CD4-positive, CD25-positive, alpha-beta regulatory T cell (primary cell): ENCODE results near the gene CDC42EP1. TPM values are rescaled to one million over a fixed set of nuclear protein-coding genes. Genes with fewer than 3 reads are reported as not detected.

ENCODE experiments used
- ATAC-seq, 2 donors: fragments of 150-1000 bp; cut with Tn5 transposase; one replicate each; pipeline ENCODE4 v1.10.0; 2021; ENCODE audit warnings: low read depth in 2 of 2, moderate number of reproducible peaks in 2 of 2, moderate library complexity in 1 of 2
- DNase-seq, 3 donors: peaks; one replicate each; pipeline versions ENCODE4 v3.0.0 to v3.0.0-alpha.2; 2012 to 2022; ENCODE audit warnings: mixed read lengths in 1 of 3
- H3K27ac ChIP-seq: one replicate; pipeline ENCODE4 v1.7.0; 2013; ENCODE audit warnings: mild to moderate bottlenecking, low read length; ENCODE audit not compliant: insufficient read depth, poor library complexity, severe bottlenecking
- H3K27me3 ChIP-seq: one replicate; pipeline ENCODE4 v1.7.0; 2013; ENCODE audit warnings: low read length; ENCODE audit not compliant: control insufficient read depth, insufficient read depth
- H3K36me3 ChIP-seq: one replicate; pipeline ENCODE4 v1.7.0; 2013; ENCODE audit warnings: mild to moderate bottlenecking, low read length, moderate library complexity; ENCODE audit not compliant: control insufficient read depth, insufficient read depth
- H3K4me1 ChIP-seq: 2 replicates; pipeline ENCODE4 v1.7.0; 2013; ENCODE audit warnings: mild to moderate bottlenecking, low read length; ENCODE audit not compliant: insufficient read depth, control insufficient read depth, poor library complexity, severe bottlenecking
- H3K4me3 ChIP-seq: one replicate; pipeline ENCODE4 v1.7.0; 2013; ENCODE audit warnings: low read depth, mild to moderate bottlenecking, low read length, moderate library complexity
- H3K9me3 ChIP-seq, 2 experiments: 1 replicate in 1 of 2; 2 replicates in 1 of 2; pipeline ENCODE4 v1.7.0; 2013; ENCODE audit warnings: low read length in 2 of 2, mild to moderate bottlenecking in 1 of 2, moderate library complexity in 1 of 2; ENCODE audit not compliant: control insufficient read depth in 2 of 2
- H3K27ac Mint-ChIP-seq, 3 donors: one replicate each; pipeline ENCODE4 v1.8.0; 2020 to 2022; ENCODE audit warnings: mild to moderate bottlenecking in 3 of 3, mixed read lengths in 3 of 3, moderate library complexity in 2 of 3
- H3K27me3 Mint-ChIP-seq: one replicate; pipeline ENCODE4 v1.8.0; 2022; ENCODE audit warnings: mild to moderate bottlenecking, mixed read lengths
- H3K36me3 Mint-ChIP-seq: one replicate; pipeline ENCODE4 v1.8.0; 2020; ENCODE audit warnings: mixed read lengths
- H3K4me1 Mint-ChIP-seq, 4 donors: one replicate each; pipeline ENCODE4 v1.8.0; 2020 to 2022; ENCODE audit warnings: mixed read lengths in 4 of 4, mild to moderate bottlenecking in 1 of 4
- H3K4me3 Mint-ChIP-seq, 4 donors: one replicate each; pipeline ENCODE4 v1.8.0; 2020 to 2022; ENCODE audit warnings: mild to moderate bottlenecking in 4 of 4, mixed read lengths in 4 of 4, moderate library complexity in 3 of 4
- H3K9me3 Mint-ChIP-seq, 7 donors: one replicate each; pipeline ENCODE4 v1.8.0; 2020 to 2022; ENCODE audit warnings: mixed read lengths in 7 of 7, mild to moderate bottlenecking in 3 of 7, moderate library complexity in 2 of 7
- polyA plus RNA-seq, 4 donors: library from polyadenylated mRNA; unstranded; fragments of 300-500 nt; fragmentation: Illumina TruSeq; gene quantifications; one replicate each; pipeline ENCODE4 v1.2.3, GENCODE V29; 2021
- total RNA-seq: library from RNA; stranded (reverse); gene quantifications from one replicate; pipeline ENCODE4 v1.2.3, GENCODE V29; 2022

Gene CDC42EP1
- total RNA-seq: not detected
- polyA plus RNA-seq: not detected

GRCh38 chr22:37559901-37560607 lies at the start of gene CDC42EP1:
CDC42EP1 (plus strand) TSS chr22:37560480; CDS start chr22:37566350, 5,870 bp downstream.
- Mint-ChIP-seq H3K36me3 (no peaks in the 10 kb centered on the region), H3K9me3 (no peaks in the 10 kb centered on the region), H3K4me1 (peaks cover 0 to 37% (median 11%) of the 10 kb centered on the region in 4 donors), H3K27me3 (peaks cover 82% of the 10 kb centered on the region), H3K27ac (no peak within 1 kb of the TSS), H3K4me3 (peak within 1 kb of the TSS; percentile 61 to 83 (median 77))
- Histone ChIP-seq H3K36me3 (no peaks in the 10 kb centered on the region), H3K9me3 (no peaks in the 10 kb centered on the region), H3K4me1 (peaks cover 18% of the 10 kb centered on the region), H3K27me3 (peaks cover 17% of the 10 kb centered on the region), H3K4me3 (no peak within 1 kb of the TSS), H3K27ac (no peak within 1 kb of the TSS)
- ATAC-seq (peak in 1 of 2 donors; percentile 3), DNase-seq (no peak)

DNA sequence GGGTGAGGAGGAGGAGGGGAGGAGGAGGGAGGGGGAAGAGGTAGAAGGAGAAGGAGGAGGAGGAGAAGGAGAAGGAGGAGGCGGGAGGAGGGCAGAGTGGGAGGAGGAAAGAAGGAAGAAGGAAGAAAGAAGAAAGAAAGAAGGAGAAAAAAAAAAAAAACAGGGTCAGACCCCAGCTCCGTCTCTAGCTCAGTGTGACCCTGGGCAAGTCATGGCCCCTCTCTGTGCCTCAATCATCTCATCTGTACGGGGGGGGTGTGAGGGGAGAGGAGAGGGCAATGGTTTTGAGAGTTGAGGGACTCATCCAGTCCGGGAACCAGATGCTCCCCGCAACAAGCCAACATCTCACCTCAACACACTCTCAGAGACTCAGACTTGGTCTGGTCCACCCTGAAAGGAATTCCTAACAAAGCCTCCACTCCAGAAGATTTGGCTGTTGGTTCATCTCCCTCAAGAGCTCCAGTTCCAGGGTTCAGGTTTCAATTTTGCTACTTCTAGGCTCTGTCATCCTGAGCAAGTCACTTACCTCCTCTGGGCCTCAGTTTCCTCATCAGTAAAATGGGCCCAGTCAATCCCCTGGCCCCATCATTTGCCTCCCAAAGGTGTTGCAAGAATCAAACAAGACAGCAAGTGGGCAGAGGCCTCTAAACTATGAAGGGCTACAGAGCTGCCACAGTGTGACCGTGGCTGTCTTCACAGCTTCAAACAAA lies 48.7 kb upstream of the CDC42EP1 start:
- Histone ChIP-seq H3K27ac (no peak overlapping the region), H3K27me3 (no peaks in the 10 kb centered on the region), H3K4me3 (no peak overlapping the region), H3K9me3 (no peaks in the 10 kb centered on the region), H3K36me3 (no peaks in the 10 kb centered on the region), H3K4me1 (no peaks in the 10 kb centered on the region)
- ATAC-seq (no peak), DNase-seq (no peak)
- Mint-ChIP-seq H3K36me3 (no peaks in the 10 kb centered on the region), H3K27ac (no peak overlapping the region), H3K9me3 (no peaks in the 10 kb centered on the region), H3K4me3 (no peak overlapping the region), H3K27me3 (peaks cover 19% of the 10 kb centered on the region), H3K4me1 (no peaks in the 10 kb centered on the region)

GRCh38 chr22:37514526-37515051 lies 45.7 kb upstream of the CDC42EP1 start:
- Histone ChIP-seq H3K36me3 (no peaks in the 10 kb centered on the region), H3K27ac (no peak overlapping the region), H3K27me3 (peaks cover 2% of the 10 kb centered on the region), H3K9me3 (no peaks in the 10 kb centered on the region), H3K4me3 (no peak overlapping the region), H3K4me1 (peaks cover 4% of the 10 kb centered on the region)
- Mint-ChIP-seq H3K4me1 (peaks cover 0 to 6% (median 4%) of the 10 kb centered on the region in 4 donors), H3K36me3 (no peaks in the 10 kb centered on the region), H3K27me3 (peaks cover 35% of the 10 kb centered on the region), H3K27ac (no peak overlapping the region), H3K9me3 (no peaks in the 10 kb centered on the region), H3K4me3 (no peak overlapping the region)
- DNase-seq (no peak), ATAC-seq (no peak)

DNA sequence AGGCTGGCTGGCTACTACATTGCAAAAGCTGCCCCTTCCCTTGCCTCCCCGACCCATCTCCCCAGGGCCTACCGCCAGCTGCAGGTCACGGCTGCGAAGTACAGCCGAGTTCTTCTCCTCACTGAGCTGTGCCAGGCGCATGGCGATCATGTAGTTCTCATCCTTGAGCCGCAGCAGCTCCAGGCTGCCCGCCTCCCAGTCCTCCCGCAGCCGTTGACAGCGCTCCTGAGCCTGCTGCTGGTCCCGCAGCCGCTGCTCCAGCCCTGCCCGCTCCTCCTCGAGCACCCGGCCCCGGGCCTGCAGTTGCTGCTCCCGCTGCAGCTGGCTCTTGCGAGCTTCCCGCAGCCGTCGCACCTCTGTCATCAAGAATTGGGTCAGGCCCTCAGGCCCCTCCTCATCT lies 44.4 kb upstream of the CDC42EP1 start:
- no peak overlapping the region for H3K27ac Mint-ChIP-seq
- H3K4me3 Mint-ChIP-seq: no peak overlapping the region
- no peaks in the 10 kb centered on the region for H3K9me3 Mint-ChIP-seq
- peaks cover 0 to 10% (median 4%) of the 10 kb centered on the region in 4 donors for H3K4me1 Mint-ChIP-seq
- H3K27me3 ChIP-seq: peaks cover 9% of the 10 kb centered on the region
- no peak overlapping the region for H3K4me3 ChIP-seq
- H3K27ac ChIP-seq: no peak overlapping the region
- DNase-seq: no peak
- ATAC-seq: no peak
- no peaks in the 10 kb centered on the region for H3K36me3 ChIP-seq
- H3K9me3 ChIP-seq: no peaks in the 10 kb centered on the region
- H3K4me1 ChIP-seq: peaks cover 8% of the 10 kb centered on the region
- peaks cover 46% of the 10 kb centered on the region for H3K27me3 Mint-ChIP-seq
- no peaks in the 10 kb centered on the region for H3K36me3 Mint-ChIP-seq

GRCh38 chr22:37516456-37516855 lies 43.8 kb upstream of the CDC42EP1 start:
- Histone ChIP-seq H3K4me1 (peaks cover 8% of the 10 kb centered on the region), H3K4me3 (no peak overlapping the region), H3K27me3 (peaks cover 9% of the 10 kb centered on the region), H3K27ac (no peak overlapping the region), H3K9me3 (no peaks in the 10 kb centered on the region), H3K36me3 (no peaks in the 10 kb centered on the region)
- H3K27ac Mint-ChIP-seq: no peak overlapping the region
- ATAC-seq (no peak), DNase-seq (no peak)
- H3K36me3 Mint-ChIP-seq: no peaks in the 10 kb centered on the region
- H3K4me1 Mint-ChIP-seq: peaks cover 0 to 10% (median 5%) of the 10 kb centered on the region in 4 donors
- H3K4me3 Mint-ChIP-seq: no peak overlapping the region
- peaks cover 52% of the 10 kb centered on the region for H3K27me3 Mint-ChIP-seq
- H3K9me3 Mint-ChIP-seq: no peaks in the 10 kb centered on the region

- no peak overlapping the region for H3K4me3 ChIP-seq
- H3K27ac Mint-ChIP-seq: no peak overlapping the region
- DNase-seq (no peak), ATAC-seq (no peak)
- H3K27ac ChIP-seq: no peak overlapping the region
- peak overlapping the region; percentile 26 to 87 (median 74) for H3K4me3 Mint-ChIP-seq
- no peaks in the 10 kb centered on the region for H3K36me3 Mint-ChIP-seq
- peaks cover 15% of the 10 kb centered on the region for H3K27me3 ChIP-seq
- no peaks in the 10 kb centered on the region for H3K9me3 ChIP-seq
- peaks cover 67% of the 10 kb centered on the region for H3K27me3 Mint-ChIP-seq
- H3K36me3 ChIP-seq: no peaks in the 10 kb centered on the region
- peaks cover 0 to 10% (median 6%) of the 10 kb centered on the region in 4 donors for H3K4me1 Mint-ChIP-seq
- peaks cover 8% of the 10 kb centered on the region for H3K4me1 ChIP-seq
- no peaks in the 10 kb centered on the region for H3K9me3 Mint-ChIP-seq
Measured at GRCh38 chr22:37517826-37518450, 42.3 kb upstream of the CDC42EP1 start.

DNA sequence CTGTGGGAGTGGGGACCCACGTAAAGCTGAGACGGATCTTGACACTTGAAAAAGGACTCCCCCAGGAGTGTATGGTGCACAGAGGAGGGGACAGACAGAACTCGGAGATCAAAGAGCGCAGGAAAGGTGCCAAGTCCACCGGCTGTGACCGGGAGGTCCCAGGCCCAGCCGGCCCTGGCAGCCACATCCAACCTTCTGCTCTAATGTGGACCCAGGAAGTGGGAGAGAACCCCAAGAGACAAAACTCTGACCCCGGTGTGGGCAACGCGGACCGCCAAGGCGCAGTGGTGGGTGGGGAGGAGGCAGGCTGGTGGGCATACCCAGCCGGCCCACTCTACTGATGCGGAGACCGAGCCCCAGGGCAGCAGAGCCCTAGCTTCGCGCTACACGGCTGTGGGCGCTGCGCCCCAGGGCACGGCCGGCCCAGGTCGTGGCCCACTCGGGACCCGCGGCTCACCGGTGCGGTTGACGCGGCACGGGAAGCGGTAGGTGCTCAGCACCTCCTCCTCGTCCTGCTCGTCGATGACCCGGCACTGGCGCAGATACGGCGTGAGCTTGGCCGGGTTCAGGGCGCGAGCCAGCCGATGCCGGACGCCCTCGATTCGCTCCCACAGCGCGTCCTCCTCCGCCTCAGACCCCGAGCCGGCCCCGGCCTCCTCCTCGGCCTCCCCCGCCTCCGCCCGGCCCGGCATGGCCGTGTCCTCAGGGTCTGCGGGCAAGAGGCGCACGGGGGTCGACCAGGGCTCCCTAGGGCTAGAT lies 41.6 kb upstream of the CDC42EP1 start:
- Histone ChIP-seq H3K9me3 (no peaks in the 10 kb centered on the region), H3K27ac (no peak overlapping the region), H3K27me3 (peaks cover 15% of the 10 kb centered on the region), H3K4me1 (peaks cover 8% of the 10 kb centered on the region), H3K4me3 (no peak overlapping the region), H3K36me3 (no peaks in the 10 kb centered on the region)
- Mint-ChIP-seq H3K4me3 (peak overlapping the region; percentile 26 to 87 (median 74)), H3K27me3 (peaks cover 70% of the 10 kb centered on the region), H3K36me3 (no peaks in the 10 kb centered on the region), H3K27ac (no peak overlapping the region), H3K9me3 (no peaks in the 10 kb centered on the region), H3K4me1 (peaks cover 0 to 10% (median 6%) of the 10 kb centered on the region in 4 donors)
- DNase-seq (no peak), ATAC-seq (peak in 1 of 2 donors; percentile 6)
